GM08714 (cell line): Measurements from ENCODE around the gene ATF7IP2.
"Not testable (repeated sequence)": the region's sequence is repeated elsewhere in the genome, so short reads cannot be mapped to it uniquely, and the experiment has no call there.

Source experiments
- H3K4me3 ChIP-seq: fragments of 200-500 bp; sonication (Bioruptor generic); 2 replicates; pipeline ENCODE4 v1.5.1; 2014; ENCODE audit warnings: mild to moderate bottlenecking, low read length, inconsistent platforms
- ZNF274 ChIP-seq: IDR thresholded peaks from 2 replicates; pipeline ENCODE4 v1.6.1; 2012; ENCODE audit warnings: mild to moderate bottlenecking, low read depth, low read length

Gene ATF7IP2

GRCh38 chr16:10405386-10405939, 19.6 kb downstream of the ATF7IP2 start:
- TF ChIP-seq ZNF274: no peak
- no peak overlapping the region for H3K4me3 ChIP-seq

GRCh38 chr16:10408824-10409381, 23.0 kb downstream of the ATF7IP2 start:
- H3K4me3 ChIP-seq: no peak overlapping the region
- no peak for TF ChIP-seq ZNF274

- not testable (repeated sequence) for H3K4me3 ChIP-seq
These were observed 23.9 kb downstream of the ATF7IP2 start for GRCh38 chr16:10409713-10410112.

GRCh38 chr16:10410469-10410868, 24.6 kb downstream of the ATF7IP2 start:
- no peak overlapping the region for H3K4me3 ChIP-seq
- TF ChIP-seq ZNF274: no peak

GRCh38 chr16:10412935-10413601, 27.2 kb downstream of the ATF7IP2 start:
- H3K4me3 ChIP-seq: no peak overlapping the region
- no peak for TF ChIP-seq ZNF274

GRCh38 chr16:10418204-10418603, 32.3 kb downstream of the ATF7IP2 start:
- not testable (repeated sequence) for H3K4me3 ChIP-seq

- H3K4me3 ChIP-seq: no peak overlapping the region
- no peak for TF ChIP-seq ZNF274
These were observed 33.8 kb downstream of the ATF7IP2 start for GRCh38 chr16:10419701-10420100.

- no peak for TF ChIP-seq ZNF274
- no peak overlapping the region for H3K4me3 ChIP-seq
These were observed 35.7 kb downstream of the ATF7IP2 start for GRCh38 chr16:10421596-10421995.

- no peak overlapping the region for H3K4me3 ChIP-seq
- no peak for TF ChIP-seq ZNF274
These were observed 42.7 kb downstream of the ATF7IP2 start for GRCh38 chr16:10428433-10429168.

GRCh38 chr16:10429299-10429969, 43.6 kb downstream of the ATF7IP2 start:
- not testable (repeated sequence) for H3K4me3 ChIP-seq

GRCh38 chr16:10441726-10442125, 55.9 kb downstream of the ATF7IP2 start:
- H3K4me3 ChIP-seq: no peak overlapping the region
- no peak for TF ChIP-seq ZNF274

- H3K4me3 ChIP-seq: no peak overlapping the region
These were observed 61.4 kb downstream of the ATF7IP2 start for GRCh38 chr16:10447289-10447688.

GRCh38 chr16:10452208-10453158, 66.6 kb downstream of the ATF7IP2 start:
- not testable (repeated sequence) for H3K4me3 ChIP-seq

More at GRCh38 chr16:10447289-10447688, 61.4 kb downstream of the ATF7IP2 start:
- TF ChIP-seq ZNF274: no peak

GRCh38 chr16:10453159-10453510, 67.3 kb downstream of the ATF7IP2 start:
- TF ChIP-seq ZNF274: no peak
- no peak overlapping the region for H3K4me3 ChIP-seq
